Colon (tissue), 2 donors: ENCODE measurements around the gene UVRAG.
A peak's percentile ranks its signal among the peaks of the same experiment; 100 is the strongest.

Source experiments
- FAIRE-seq: peaks from 2 replicates; lab custom pipeline; 2012; peaks lifted over from hg19 to GRCh38; lab: Jason Lieb, UNC
- donor health status: control.
- donor health status: control.

UVRAG gene

GRCh38 chr11:75814677-75815344 lies at the start of gene UVRAG:
Gene UVRAG (plus strand): TSS chr11:75815210. CDS start chr11:75815408, 198 bp downstream.
- peak; percentile 69 for FAIRE-seq

- no peak for FAIRE-seq
Observed at GRCh38 chr11:75766443-75767227, 48.4 kb upstream of the UVRAG start.

DNA sequence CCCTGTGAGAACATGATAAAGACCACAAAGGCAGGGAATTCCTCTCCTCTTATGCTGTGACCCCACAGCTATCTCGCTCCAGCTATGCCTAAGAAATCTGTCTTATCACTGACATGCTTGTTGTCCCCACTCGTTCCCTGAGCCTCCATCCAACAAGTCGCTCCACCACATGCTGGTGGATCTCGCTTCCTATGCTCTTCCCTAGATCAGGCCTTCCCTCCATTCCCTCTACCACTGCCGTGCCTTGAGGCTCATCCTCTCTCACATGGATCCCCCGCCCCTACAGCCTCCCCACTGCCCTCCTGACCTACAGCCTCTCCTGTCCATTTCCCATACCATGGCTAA lies 47.8 kb upstream of the UVRAG start:
- no peak for FAIRE-seq

GRCh38 chr11:75767793-75768111 lies 47.3 kb upstream of the UVRAG start:
- no peak for FAIRE-seq

- no peak for FAIRE-seq
Observed at GRCh38 chr11:75768112-75768908, 46.7 kb upstream of the UVRAG start, which contains the start of gene DGAT2. Gene DGAT2 (plus strand): TSS chr11:75768778. CDS start chr11:75768992, 214 bp downstream.

DNA sequence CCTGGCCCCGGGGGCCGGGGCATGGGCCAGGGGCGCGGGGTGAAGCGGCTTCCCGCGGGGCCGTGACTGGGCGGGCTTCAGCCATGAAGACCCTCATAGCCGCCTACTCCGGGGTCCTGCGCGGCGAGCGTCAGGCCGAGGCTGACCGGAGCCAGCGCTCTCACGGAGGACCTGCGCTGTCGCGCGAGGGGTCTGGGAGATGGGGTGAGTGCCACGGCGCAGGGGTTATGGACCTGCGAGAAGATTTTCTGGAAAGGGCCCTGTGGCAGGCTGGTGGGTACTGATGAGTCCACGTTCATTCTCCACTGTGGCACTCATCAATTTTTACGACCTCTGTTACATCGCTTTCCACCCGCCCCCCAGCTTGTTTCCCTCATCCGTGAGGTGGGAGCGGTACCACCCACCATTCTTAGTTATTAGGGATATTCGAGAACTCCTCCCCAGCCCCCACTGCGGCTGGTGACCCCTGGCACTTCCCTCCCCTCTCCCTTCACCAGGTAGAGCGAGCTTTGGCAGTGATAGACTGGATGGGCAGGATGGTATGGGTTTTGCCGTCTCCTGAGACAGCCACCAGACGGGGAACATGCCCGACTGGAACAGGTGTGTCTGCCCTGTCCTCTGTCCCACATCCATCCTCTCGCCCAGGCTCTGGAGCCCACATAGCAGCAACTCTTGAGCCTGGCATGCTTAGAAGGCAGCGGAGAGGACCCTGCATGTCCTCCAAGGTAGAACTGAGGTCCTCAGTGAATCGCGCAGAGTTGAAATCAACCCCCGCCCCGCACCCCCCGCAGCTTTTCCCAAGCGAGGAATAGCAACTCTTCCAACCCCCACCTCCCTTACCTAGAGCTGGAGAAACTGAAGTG lies 45.9 kb upstream of the UVRAG start:
- FAIRE-seq: no peak

GRCh38 chr11:75770102-75770501 lies 44.9 kb upstream of the UVRAG start:
- FAIRE-seq: no peak

GRCh38 chr11:75771646-75772410 lies 43.2 kb upstream of the UVRAG start:
- no peak for FAIRE-seq

DNA sequence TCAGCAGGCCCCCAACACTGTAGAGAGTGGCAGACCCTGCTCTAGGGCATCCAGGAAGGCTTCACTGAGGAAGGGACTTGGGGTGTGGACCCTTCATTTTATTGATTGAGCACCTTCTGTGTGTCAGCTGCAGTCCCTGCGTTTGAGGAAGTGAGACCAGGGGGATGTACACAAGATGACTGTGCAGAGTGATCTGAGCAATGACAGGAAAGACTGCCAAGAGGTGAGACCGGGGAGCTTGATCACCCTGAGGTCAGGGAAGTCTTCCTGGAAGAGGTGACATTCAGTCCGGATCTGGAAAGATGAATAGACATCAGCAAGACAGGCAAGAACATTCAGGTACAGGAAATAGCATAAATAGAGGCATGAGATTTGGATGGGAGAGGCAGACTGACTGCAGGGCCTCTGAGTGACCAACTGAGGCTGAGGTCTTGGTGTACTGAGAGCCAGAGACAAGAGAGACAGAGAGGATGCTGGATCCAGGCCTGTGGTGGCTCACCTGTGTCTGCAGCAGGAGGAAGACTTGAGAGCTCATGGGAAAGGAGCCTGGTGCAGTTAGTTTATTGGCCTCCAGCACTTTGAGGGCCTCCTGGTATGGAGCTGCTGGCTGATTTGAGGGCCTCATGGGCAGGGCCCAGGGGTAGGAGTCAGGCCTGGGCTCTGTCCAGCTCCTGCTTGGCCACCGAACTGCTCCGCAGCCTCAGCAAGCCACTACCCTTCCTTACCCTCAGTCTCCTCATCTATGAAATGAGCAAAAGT lies 41.2 kb upstream of the UVRAG start:
- no peak for FAIRE-seq

DNA sequence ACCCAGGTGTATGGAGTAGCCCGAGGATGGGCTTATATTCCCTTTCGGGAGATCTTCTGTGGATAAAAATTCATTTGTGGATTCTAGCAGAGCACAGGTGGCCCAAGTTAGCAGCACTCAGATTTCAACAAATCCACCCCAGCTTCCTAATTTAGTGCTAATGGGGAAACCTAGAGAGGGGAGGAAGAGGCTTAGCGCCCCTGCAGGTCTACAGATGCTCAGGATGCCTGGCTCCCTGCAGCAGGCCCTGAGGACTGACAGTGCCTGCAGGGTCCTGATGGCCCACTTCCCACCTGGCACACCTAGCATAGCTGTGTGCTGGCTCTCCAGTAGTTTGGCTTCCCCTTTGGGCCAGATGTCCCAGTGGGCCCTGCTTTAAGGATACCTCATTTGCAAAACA lies 40.0 kb upstream of the UVRAG start:
- no peak for FAIRE-seq

- no peak for FAIRE-seq
Observed at GRCh38 chr11:75776546-75776945, 38.5 kb upstream of the UVRAG start.

- no peak for FAIRE-seq
Observed at GRCh38 chr11:75777461-75778110, 37.4 kb upstream of the UVRAG start.

DNA sequence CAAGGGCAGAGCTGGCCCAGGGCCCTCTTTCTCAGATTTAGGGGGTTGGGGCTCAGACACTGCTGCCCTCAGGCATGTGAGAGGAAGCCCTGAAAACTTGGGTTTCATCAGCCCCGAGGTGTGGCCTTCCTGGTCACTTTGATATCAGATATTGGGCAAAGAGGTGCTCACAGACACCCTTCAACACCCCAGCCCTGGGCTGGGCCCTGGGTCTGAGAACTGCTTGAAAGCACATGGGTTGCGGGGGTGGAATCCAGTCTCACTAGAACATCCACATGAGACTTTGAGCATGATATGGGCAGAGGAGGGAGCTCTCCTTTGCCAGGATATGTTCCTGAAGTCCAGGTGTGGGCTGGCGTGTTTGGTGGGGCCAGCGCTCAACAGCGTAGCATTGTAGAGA lies 36.0 kb upstream of the UVRAG start:
- no peak for FAIRE-seq

DNA sequence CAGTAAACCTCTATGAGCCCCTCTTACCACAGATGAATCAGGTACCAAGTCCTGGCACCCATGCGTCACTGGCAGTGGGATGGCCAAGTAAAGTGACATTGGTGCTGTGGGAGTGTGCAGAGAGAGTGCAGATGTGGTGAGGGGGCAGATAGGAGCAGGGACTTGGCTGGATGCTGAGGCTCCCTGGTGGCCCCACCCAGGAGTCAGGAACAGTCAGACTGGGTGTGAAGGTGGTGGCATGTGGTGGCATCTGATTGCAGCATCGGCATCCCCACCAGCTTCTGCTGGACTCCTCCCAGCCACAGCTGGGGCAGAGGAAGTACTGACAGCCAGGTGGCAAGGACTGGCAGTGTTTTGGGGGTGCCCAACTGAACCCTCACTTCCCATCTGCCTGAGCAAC lies 35.0 kb upstream of the UVRAG start:
- FAIRE-seq: no peak

DNA sequence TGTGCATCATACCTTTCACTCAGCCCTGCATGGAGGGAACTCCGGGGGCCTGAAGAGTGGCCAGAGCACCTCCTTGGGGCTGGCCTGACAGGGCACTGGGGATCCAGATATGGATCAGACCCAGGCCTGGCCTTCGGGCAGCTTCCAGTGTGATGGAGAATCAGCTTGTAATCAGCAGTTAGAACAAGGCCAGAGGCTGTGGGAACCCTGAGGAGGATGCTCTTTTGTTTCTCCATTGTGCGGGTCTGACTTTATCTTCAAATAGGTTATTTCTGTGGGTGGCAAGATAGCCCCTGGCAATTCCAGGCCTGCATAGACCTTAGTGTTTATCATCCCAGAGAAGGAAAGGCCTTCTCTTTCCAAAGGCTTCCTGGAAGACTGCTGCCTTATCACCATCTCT lies 34.1 kb upstream of the UVRAG start:
- FAIRE-seq: no peak

DNA sequence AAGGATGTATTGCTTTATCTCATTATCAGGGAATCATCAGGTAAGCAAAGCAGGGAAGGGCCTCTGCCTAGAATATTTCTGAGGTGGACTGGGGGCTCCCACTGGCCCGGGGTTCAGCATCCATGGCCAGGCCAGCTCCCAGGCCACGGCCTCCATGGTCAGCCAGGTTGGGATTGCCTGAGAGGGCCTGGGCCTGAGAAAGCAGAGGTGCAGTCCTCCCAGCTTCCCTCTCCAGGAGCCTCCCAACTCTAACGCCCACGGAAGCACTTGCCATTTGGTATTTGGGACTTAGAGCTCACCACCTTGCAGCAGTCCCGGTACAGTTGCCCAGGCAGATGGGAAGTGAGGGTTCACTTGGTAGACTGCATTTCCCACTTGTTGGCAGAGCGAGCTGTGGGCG lies 33.7 kb upstream of the UVRAG start:
- FAIRE-seq: no peak

GRCh38 chr11:75781831-75782230 lies 33.2 kb upstream of the UVRAG start:
- FAIRE-seq: no peak

- no peak for FAIRE-seq
Observed at GRCh38 chr11:75782540-75783263, 32.3 kb upstream of the UVRAG start.

DNA sequence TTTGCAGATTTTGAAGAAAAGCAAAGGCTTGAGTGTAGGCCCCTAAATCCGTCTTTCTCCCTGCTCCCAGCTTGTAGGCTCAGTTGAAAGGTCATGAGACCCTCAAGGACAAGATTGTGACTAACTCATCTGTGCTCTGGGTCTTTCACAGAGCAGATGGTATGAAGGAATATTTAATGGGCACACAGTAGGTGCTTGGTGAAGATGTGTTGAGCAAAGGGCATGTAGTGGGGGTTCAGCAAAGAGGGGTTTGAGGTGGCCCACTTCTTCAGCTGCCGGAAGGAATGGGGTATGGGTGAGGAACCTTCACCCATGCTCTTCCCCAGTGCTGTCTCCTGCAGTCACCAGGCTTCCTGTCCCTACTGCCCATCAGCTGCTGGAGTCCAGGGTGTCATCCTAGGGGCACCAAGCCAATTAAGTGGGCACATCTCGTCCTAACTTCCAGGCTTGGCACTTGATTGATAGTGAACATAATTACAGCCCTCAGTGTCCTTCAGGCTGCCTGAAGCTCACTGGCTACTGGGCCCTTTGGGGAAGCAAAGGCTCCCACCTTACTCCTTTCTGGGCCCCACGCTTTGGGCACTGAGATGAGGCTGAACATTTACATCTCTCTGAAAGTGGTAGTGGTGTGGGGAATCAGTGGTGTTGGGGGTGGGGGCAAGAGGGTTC lies 31.5 kb upstream of the UVRAG start:
- no peak for FAIRE-seq
